NCI-H2196 treated with DMSO at 0.1 percent for 48 hours (cell line): ENCODE measurements around the gene SCPEP1.

Source experiments
- DNase-seq: peaks from one replicate; lab custom pipeline; 2025; ENCODE audit not compliant: unreplicated experiment; lab: John Stamatoyannopoulos, UW

The SCPEP1 gene

DNA sequence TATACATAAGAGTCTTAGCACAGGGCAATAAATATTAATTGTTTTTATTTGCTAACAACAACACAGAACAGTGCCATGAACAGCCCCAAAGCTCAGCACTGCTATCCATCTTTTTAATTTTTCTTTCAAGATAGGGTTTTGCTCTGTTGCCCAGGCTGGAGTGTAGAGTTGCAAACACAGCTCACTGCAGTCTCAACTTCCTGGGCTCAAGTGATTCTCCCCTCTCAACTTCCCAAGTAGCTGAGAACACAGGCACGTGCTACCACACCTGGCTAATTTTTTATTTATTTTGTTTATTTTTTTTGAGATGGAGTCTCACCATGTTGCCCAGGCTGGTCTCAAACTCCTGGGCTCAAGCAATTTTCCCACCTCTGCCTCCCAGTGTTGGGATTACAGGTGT is 59.5 kb downstream of the SCPEP1 start:
- DNase-seq, result no peak

DNA sequence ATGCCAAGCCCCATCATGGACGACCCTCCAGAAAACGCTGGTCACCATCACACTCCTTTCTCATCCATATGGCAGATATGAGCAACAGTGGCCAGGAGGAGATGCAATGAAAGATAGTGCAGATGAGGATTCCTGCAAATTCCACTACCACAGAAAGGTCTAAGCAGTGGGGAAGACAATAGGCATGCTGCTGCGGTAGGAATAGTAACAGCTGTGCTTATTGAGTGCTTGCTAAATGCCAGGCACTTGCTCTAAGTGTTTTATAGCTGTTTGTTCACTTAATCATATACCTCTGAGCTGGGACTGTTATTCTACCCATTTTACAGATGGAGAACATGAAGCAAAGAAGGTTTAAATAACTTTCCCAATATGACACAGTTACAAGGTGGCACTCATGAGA is 60.6 kb downstream of the SCPEP1 start:
- DNase-seq, result no peak

DNA sequence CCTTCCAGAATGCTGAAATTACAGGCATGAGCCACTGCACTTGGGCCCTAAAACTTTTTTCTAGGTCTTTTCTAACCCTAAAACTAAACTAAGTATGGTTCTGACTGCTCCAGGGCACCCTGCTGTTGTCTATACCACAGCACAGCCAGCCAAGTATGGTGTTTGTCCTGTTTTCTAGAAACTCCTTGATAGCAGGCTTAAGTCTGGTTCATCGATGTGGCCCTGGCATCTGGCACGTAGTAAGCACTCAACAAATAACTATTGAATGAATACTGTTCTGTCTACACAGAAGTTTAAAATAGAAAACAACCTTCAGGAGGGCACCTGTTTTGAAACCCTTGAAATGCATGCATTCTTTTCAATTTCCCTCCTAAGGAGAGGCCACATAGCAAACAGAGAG is 62.6 kb downstream of the SCPEP1 start:
- no peak for DNase-seq

DNA sequence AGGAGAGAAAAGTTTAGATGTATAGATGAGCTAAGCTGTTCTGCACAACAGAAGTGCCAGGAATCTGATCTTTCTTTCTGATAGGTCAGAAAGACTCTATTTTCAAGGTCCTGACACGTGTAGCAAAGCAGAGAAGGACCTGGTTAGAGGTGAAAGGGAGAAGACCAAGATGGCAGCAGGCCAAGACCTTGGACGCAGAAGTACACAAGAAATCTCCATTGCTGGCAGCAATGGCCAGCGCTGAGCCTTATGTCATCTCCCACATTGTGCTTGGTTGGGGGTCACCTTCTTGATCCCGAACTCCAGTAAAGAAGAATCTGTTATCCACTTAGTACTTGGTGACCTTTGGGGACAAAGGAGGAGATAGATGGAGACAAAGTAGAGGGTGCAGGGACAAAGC is 65.3 kb downstream of the SCPEP1 start:
- no peak for DNase-seq

DNA sequence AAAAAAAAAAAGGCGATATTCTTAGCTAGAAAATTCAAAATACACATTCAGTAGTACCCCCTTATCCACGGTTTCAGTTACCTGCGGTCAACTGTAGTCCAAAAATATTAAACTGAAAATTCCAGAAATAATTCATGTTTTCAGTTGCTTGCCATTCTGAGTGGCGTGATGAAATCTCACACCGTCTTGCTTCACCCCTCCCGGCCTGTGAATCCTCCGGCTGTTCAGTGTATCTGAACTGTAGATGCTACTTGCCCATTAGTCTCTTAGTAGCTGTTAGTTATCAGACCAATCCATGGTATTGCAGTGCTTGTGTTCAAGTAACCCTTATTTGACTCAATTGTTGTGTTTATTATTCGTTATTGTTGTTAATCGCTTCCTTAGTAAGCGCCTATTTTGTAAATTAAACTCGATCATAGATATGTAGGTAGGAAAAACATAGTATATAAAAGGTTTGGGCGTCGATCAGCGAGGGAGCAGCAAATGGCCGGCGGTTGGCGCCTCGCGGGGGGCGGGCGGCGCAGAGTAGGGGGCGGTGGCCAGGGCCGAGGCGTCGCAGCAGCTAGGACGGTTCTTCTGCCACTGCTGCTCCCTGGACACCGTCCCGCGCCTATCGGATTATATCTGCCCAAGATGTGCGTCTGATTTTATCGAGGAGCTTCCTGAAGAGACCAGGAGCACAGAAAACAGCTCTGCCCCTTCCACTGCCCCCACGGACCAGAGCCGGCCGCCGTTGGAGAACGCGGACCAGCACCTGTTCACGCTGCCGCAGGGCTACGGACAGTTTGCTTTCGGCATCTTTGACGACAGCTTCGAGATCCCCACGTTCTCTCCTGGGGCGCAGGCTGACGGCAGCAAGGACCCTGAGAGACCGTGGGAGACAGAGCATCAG is 67.3 kb downstream of the SCPEP1 start:
- no peak for DNase-seq

DNA sequence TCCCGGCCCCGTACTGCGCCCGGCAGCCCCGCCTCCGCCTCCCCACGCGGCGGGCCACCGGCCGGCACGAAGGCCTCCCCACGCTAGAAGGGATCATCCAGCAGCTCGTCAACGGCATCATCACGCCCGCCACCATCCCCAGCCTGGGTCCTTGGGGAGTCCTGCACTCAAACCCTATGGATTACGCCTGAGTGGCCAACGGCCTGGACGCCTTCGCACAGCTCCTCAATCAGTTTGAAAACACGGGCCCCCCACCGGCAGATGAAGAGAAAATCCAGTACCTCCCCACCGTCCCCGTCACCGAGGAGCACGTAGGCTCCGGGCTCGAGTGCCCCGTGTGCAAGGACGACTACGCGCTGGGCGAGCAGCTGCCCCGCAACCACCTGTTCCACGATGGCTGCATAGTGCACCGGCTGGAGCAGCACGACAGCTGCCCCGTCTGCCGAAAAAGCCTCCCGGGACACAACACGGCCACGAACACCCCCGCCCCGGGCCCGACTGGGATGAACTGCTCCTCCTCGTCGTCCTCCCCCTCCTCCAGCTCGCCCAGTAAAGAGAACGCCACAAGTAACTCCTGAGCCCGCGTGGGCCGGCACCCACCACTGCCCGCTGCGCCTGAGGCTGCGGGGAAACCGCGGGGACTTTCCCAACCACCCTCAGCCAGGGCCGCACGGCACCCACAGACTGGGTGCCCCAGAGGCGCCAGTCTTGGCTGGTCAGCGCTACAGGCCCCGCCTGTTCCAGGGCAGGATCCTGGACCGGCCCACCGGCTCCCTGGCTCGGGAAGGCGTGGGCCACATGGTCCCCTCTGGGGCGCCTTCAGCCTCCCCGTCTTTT is 68.2 kb downstream of the SCPEP1 start:
- no peak for DNase-seq

DNA sequence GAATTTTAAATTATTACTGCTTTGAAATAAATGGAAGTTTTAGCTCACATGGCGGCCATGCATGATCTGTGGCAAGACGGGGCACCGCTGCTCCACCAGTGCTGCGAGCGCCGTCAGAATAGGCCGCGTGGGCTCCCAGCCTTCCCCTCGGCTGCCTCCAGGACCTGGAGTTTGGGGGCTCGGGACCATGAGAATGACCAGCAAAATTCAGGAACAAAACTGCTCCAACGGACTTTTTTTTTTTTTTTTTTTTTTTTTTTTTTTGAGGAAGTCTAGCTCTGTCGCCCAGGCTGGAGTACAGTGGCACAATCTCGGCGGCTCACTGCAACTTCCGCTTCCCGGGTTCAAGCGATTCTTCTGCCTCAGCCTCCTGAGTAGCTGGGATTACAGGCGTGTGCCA is 68.8 kb downstream of the SCPEP1 start:
- DNase-seq, result no peak

DNA sequence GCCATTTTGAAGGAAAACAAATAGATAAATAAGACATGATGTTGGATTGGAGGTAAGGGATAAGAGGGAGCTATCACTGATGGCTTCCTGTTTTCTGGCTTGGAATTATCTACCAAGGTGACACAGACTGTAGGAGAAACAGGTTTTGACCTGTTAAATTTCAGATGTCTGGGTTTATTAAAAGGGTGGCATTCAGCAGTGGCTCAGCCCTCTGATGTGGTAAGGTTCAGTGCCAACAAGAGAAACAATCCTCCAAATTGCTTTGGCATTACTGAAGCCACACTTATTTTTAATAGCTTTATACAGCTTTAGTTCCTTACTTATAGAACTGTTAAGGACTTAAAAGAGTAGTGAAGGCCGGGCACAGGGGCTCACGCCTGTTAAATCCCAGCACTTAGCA is 70.2 kb downstream of the SCPEP1 start:
- no peak for DNase-seq

DNA sequence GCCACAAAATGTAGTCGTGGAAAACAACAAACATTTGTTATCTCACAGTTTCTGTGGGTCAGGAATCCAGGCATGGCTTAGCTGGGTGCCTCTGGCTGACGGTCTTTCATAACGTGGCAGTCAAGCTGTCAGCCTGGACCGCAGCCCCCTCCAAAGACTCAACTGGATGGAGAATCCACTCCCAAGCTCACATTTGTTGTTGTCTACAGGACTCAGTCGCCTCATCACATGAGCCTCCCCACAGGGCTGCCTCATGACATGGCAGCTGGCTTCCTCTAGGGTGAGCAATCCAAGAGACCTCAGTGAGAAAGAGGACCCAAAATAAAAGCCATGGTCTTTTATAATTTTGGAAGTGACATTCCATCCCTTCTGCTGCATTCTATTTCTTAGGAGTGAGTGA is 72.4 kb downstream of the SCPEP1 start:
- no peak for DNase-seq

DNA sequence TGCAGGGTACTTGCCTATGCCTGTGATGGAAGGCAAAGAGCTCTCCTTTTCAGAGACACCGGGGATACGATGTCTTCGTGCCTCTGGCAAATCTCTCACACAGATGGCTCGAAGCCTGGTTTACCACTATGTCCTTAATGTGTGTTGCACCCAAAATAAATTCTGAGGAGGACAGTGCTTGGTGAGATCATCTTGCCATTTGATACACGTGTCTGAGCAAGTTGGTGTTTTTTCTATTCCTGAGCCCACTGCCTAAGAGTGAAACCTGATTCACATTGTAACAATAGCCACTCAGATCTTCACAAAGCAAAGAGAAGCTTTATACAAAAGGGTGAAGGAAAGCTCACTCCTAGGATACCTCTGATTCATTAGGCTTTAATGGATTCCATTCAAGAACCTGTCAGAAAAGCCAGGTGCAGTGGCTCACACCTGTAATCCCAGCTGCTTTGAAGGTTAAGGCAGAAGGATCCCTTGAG is 74.0 kb downstream of the SCPEP1 start:
- peak; percentile 76 for DNase-seq
